Stimulated activated CD4-positive, alpha-beta T cell treated with anti-CD3 and anti-CD28 coated beads, Interleukin-15, amount 100 ng/mL, for 48 hours (primary cell): ENCODE results near the gene NDUFAF8.
A peak's percentile ranks its signal among the peaks of the same experiment; 100 is the strongest.

ENCODE experiments used
- DNase-seq, 2 donors: peaks; one replicate each; pipeline ENCODE4 v3.0.0-alpha.2; 2020; ENCODE audit warnings: low read depth in 2 of 2

The NDUFAF8 gene

DNA sequence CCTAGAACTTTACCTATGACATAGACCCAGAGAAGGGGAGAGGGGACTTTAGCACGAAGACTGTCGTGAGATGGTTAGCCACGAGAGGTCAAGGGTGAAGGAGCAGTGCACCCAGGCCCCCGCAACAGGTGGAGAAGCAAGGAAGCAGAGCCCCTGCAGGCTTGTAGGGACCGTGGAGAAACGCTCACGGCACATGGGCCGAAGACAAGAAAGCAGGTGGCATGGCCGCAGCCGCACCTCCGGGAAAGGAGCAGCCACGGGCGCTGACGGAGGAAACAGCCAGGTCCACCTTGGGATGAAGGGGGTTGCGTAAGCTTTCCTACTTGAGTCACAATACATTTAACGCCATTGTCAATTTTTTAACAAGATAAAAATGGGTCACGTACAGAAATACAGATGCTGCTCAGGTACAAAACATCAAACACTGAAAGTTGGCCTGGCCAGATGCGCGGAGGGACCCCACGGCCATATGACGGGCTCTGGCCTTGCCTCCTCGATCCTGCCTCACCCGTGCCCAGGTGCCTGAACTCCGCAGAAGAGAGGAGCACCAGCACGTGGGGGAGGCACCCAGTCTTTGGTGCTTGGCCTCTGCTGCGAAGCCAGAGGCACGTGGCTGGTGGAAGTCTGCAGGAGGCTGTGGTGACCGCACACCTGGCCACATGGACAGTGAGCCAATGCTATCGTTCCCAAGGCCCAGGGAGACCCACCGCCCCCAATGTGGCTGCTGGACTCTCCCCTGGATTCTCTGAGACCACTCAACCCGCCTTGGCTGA, 34.8 kb downstream of the NDUFAF8 start:
- DNase-seq, result no peak

- DNase-seq, result no peak
Measured at GRCh38 chr17:81274471-81274855, 35.3 kb downstream of the NDUFAF8 start.

- no peak for DNase-seq
Measured at GRCh38 chr17:81276781-81277180, 37.7 kb downstream of the NDUFAF8 start.

DNA sequence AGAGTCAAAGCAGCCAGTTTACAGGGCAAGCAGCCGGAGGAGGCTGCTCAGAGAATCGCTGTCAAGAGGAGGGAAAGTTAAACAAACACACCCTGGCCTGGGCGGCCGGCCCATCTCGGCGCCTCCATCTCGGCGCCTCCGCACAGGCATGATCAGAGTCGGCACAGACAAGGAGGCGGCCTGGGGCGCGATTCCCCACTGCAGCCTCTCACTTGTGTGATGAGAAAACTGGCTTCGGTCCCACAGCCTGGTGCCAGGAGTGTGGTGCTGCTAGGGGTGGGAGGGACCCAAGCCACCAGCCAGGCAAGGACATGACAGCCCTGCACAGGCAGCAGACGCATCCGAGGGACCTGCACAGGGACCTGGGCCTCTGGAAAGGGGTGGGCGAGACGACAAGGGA, 38.3 kb downstream of the NDUFAF8 start:
- DNase-seq, result no peak

- DNase-seq, result no peak
Measured at GRCh38 chr17:81277946-81278693, 39.0 kb downstream of the NDUFAF8 start.

DNA sequence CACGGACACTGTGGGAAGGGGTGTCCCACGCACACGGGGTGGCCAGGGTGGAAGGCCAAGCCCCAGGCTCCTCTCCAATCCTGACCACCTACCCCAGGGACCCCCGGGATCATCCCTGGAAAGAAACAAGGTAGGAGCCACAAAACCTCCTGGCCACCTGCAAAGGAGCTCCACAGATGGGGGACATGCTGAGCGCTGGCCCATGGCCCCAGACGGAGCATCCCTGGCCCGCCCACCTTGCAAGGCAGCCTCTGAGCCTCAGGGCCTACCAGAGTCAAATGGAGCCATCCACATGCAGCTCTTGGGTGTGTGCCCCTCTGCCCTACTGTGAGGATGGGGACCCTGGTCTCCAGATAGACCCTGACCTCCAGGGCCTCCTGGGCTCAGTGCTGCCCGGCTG, 39.7 kb downstream of the NDUFAF8 start:
- DNase-seq, result no peak

DNA sequence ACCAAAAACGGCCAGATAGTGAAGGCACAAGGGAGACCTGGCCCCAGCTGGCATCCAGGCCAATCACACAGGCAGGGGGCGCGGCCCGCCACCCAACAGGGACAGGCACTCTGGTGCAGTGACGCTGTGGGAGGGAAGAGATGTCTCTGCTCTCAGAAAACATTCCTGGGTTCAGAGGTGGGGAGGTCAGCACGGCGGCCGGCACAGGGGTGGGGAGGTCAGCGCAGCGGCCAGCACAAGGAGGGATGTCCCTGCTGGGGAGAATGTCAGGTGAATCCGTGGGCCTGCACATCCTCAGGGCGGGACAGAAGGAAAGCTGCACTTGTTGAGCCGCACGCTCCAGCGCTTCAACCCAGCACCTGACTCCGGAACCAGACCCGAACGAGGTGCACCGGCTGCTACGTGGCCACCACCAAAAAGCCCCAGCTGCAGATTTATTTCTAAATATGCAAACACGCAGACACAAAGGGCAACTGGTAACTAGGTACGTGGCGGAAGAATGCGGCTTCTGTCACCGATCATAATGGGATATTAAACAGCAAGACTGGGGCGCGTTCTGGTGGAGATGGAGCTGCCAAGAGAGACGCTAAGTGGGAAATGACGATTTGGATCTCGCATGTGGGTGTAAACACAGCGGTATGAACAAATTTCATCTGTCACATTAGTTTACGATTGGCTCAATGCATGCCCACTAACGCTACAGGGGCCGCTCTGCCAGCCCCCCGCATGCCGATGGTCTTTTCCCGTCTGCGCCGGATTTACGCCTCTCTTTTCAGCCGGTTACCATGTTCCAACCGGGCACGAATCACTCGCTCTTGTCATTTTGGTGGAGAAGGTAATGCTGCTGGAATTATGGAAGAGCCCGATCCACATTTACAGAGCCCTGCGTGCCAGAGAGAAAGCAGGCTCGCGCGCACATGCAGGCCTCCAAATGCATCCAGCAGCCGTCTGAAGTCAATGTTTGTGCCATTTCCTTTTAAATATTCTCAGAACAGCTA, 40.5 kb downstream of the NDUFAF8 start:
- DNase-seq, result no peak

- DNase-seq, result no peak
Measured at GRCh38 chr17:81280571-81280970, 41.5 kb downstream of the NDUFAF8 start.

DNA sequence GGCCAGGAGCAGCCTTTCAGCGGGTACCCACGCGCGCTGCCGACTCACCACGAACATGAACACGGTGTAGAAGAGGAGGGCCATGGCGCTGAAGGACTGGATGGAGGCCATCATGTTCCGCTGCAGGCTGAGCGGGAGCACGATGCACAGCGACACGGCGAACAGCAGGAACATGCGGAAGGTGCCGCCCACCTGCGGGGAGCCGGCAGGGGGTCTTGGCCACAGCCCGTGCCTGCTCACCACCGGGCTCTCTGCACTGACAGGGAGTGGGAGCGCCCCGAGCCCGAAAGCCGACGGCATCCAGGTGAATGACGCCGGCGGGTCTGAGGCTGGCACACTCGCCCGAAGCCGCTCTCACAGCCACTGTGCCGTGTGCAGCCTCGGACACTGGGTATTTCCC, 43.0 kb downstream of the NDUFAF8 start:
- no peak for DNase-seq

GRCh38 chr17:81282876-81283275, 43.8 kb downstream of the NDUFAF8 start:
- no peak for DNase-seq

DNA sequence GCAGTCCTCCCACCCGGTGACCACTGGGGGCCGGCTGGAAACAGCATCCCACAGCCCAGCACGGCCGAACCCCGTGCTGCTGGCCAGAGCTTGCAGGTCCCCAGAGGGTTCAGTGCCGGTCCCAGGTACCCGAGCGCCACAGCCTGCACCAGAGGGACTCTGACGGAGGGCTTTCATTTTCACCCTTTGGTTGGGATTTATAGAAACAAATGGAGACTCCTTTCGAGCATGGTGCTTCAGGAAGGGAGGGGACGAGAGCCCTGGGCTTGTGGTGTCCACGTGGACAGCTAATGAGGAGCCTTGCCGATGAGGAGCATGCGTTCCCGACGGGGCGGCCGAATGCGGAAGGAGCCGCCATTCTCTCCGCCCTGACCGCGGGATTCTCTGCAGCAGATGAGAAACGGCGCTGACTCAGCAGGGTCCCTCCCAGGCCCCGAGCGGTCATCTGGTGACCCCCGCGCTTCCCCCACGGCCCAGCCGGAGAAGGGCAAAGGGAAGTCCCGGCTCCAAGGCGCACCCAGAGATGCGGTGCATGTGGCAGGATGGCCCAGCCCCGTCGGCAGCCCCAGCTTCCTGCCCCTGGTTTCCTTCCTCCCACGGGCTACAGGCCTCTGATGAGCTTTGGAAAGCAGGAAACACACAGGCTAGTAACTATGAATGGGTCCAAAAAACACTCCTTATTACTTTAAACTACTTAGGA, 46.2 kb downstream of the NDUFAF8 start:
- DNase-seq, result peak; percentile 37 to 49

DNA sequence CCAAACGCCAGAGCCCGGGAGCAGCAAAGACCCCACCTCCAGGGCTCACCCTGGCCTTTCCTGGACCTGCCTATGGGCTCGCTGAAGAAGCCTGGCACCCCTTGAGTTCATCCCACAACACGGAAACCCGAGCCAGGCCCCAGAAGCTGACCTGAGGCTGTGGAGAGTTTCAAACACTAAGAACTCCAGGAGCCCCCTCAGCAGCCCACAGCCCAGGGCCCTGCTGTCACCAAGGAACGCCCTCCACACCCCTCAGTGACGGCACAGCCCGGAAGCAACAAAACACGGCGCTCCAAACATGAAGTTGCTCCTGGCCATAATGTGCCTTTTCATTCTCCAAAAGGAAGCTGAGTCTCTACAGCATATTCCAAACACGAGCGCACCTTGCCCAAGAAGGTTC, 46.8 kb downstream of the NDUFAF8 start:
- DNase-seq, result no peak

- no peak for DNase-seq
Measured at GRCh38 chr17:81286491-81287145, 47.5 kb downstream of the NDUFAF8 start.

DNA sequence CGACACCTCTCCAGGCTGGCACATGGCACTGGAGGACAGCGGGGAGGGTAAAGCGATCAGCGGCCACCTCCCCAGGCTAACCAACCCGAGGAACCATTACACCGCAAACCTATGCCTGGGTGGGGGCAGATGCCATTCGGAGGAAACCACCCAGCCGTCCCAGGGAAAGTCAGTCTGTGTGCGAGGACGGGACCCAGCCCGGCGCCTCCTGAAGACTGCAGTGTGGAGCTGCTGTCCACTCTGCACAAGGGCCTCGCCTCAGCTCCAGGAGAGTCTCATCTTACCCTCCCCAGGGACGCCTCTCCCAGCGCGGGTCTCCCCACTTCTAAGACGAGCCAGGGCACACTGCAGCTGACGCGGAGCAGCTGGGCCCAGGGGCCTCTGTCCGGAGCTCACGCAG, 48.0 kb downstream of the NDUFAF8 start:
- no peak for DNase-seq

GRCh38 chr17:81287741-81288430, 48.8 kb downstream of the NDUFAF8 start:
- no peak for DNase-seq

DNA sequence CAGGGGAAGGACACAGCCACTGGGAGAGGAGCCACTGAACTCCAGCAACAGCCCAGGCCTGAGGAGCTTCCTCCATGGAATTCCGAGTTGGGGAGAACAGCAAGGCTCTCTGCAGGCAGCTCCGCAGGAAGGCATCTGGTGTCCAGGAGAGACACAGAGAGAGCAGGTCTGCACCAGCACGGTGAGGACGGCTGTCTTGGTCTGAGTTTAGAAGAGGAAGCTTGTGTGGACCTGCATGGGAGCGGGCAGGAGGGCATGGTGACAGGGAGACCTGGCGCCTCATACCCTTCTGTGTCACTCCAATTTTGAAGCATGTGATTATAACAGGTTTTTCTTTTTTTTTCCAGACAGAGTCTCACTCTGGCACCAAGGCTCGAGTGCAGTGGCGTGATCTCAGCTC, 49.6 kb downstream of the NDUFAF8 start:
- no peak for DNase-seq

DNA sequence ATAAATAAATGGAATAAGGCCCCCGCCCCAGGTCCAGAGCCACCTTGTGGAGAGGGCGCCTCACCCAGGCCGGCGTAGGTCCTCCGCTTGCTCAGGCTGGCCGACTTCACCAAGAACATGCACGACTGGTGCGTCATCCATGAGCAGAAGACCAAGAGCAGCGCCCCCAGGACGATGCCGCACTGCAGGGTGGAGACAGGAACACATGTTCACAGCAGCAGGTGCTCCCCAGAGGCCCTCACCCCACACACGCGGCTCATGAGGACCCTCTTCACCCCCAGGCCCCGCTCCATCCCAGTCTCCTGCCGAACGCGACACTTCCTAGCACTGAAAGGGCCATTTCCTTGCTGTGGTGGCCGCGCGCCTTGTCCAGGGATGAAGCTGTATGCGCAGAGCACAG, 50.5 kb downstream of the NDUFAF8 start:
- no peak for DNase-seq

- DNase-seq, result no peak
Measured at GRCh38 chr17:81290230-81290629, 51.1 kb downstream of the NDUFAF8 start.
